Activated naive CD4-positive, alpha-beta T cell (primary cell): ENCODE measurements around the gene ANO1.
"Not testable (repeated sequence)": the region's sequence is repeated elsewhere in the genome, so short reads cannot be mapped to it uniquely, and the experiment has no call there.

ENCODE experiments used
- DNase-seq, 4 experiments: peaks; one replicate each; lab custom pipeline; 2025; lab: John Stamatoyannopoulos, UW

Gene ANO1

DNA sequence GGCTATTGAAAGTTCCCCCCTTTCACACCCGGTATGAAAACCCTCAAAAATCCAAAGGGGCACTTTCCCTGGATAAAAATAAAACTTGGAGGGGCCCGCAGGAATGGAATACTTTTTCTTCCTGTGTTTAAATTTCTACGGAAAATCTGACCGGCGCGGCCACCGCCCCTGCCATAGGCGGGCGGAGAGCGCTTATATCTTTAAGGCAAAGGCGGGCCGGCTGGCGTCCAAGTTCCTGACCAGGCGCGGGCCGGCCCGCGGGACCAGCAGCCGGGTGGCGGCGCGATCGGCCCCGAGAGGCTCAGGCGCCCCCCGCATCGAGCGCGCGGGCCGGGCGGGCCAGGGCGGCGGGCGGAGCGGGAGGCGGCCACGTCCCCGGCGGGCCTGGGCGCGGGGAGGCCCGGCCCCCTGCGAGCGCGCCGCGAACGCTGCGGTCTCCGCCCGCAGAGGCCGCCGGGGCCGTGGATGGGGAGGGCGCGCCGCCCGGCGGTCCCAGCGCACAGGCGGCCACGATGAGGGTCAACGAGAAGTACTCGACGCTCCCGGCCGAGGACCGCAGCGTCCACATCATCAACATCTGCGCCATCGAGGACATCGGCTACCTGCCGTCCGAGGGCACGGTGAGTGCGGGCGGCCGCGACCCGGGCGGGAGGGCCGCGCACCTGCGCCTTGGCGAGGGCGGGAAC is at the start of gene ANO1:
Gene ANO1 (plus strand): TSS at position 223 of the 686 bp plus-strand sequence. CDS start 290 bp downstream, at position 513.
- DNase-seq = no peak

DNA sequence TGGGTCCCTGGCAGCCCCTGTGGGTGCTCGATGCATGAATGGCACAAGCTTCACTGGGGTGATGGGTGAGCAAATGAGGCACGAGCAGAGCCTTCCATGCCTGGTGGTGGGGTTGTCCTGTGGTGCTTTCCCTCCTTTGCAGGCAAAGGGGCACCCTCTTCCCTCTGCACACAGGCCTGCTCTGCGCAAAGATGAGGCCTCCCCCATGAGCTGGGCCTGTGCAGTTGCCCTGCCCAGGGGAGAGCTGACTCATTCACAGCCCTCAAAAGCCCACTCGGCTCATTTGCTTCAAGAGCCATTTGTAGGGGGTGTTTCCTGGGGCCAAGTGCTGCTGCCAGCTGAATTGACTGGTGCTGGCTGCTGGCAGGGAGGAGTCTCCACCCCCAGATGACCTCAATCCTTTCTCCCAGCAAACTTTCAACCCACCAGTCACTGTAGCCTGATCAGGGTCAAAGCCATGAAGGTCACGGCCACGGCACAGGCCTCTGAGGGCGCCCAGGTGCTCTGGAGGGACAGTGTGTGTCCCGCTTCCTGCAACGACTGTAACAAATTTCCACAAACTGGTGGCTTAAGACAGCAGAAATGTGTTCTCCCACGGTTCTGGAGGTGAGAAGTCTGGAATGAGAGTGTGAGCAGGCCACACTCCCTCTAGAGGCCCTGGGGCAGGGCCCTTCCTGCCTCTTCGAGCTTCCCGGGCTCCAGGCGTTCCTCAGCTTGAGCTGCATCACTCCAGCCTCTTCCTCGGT is 48.8 kb upstream of the ANO1 start:
- no peak for DNase-seq

DNA sequence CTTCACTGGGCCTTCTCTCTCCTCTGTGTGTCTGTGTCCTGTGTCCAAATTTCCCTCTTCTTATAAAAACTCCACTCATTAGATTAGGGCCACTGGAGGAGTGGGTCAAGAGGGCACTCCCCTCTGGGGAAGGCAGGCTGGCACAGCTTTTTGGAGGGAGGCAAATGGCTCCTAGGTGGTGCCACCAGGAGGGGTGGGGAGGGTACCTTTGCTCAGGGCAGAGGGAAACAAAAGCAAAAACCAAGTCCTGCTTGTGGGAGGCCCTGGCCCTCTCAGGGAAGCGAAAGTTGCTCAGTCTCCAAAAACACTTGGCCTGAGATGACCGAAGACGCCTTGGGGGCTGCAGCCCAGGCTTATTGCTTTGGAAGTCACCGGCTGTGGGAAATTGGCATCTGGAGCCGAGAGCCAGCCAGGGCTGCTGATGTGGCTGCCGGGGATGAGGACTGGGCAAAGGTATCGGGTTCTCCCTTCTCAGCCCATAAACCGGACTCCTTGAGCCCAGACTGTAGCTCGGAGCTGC is 48.2 kb upstream of the ANO1 start:
- no peak for DNase-seq

DNA sequence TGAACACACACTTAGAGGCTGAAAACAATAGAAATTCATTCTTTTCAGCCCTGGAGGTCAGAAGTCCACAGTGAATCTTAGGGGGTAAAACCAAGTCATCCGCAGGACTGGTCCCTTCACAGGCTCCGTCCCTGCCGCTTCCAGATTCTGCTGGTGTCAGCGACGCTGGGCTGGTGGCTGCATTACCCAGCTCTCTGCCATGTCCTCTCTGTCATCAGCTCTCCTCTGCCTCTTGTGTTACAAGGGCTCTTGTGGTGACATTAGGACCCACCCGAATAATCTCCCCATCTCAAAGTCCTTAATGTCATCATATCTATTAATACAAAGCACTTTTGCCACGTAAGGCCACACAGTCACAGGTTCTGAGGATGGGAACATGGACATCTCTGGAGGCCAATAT is 47.7 kb upstream of the ANO1 start:
- DNase-seq = no peak

DNA sequence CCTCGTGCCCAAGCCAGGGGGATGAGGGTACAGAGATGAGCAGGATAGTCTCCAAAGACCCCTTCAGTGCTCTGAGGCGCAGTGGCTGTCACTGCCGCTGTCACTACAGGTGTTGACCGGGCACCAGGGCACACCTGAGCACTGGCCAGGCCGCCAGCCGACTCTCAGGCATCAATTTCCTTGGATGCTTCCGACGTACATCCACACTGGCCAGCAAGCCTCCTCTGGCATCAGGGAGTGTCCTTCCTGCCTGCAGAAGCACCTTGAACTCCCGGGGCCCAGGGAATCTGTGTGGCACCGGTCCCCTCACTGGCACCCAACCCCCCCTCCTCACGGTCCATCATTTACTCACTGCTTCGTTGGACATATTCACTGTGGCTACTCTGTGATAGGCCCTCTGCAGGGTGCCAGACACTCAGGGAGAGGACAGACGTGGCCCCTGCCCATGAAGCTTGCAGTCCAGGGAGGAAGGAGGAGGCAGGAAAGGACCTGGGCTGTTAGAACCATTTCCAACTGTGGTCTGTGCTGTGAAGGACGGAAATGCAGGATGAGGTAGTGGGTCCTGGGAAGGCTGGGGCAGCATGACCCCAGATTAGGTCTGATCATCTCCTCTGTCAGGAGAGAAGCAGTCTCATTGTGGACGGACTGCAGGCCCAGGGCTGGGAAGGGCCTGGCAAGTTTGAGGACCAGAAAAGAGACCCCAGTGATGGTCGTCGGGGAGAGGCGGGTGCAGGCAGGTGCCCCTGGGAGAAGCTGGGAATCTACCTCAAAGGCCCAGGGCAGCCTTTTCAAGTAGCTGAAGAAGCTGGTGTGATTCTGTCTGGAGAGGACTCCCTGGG is 46.3 kb upstream of the ANO1 start:
- no peak for DNase-seq

DNA sequence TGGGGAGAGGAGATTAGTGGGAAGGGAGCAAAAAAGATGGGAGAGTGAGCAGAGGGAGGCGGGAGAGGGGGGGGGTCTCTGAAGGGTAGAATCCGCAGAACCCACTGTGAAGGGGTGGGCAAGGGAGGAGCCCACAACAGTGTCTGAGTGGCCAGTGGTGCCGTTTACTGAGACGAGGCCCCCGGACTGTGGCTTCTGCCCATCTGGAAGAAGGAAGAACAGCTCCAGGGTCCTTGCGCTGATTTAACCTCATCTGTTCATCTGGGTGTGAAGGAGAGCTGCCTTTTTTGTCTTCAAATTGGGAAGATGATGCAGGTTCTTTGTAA is 45.7 kb upstream of the ANO1 start:
- DNase-seq = no peak

DNA sequence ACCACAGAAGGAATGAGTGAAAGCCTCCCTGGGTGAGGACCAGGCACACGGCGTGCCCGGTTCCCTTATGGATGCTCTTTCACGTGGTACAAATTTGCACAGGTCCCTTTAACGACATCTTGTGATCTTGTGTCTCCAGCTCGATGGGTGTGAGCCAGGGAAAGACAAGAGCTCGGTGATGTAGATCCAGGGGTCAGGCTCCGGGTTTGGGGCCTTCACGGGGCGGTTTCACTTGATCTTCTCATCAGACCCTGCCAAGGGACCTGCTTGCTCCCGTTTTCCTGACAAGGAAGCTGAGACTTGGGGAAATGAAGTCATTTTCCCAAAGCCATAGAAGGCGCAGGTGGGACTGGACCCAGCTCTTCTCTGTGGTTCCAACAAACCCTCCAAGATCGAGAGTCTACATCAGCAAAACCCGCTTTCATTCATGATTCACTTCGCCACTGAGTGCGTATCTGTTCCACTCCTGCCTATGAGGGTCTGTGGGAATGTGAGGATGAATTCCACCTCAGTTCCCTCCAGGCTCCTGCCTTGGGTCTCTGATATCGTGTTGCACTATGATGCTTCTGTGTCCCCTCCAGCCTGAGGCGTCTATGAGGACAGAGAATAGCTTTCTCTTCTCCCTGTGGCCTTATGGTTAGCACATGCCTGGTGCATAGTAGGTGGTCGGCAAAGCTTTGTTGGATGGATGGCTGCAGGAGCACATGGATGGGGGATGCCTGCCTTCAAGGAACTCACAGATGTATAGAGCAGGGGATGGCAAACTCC is 45.0 kb upstream of the ANO1 start:
- no peak for DNase-seq

DNA sequence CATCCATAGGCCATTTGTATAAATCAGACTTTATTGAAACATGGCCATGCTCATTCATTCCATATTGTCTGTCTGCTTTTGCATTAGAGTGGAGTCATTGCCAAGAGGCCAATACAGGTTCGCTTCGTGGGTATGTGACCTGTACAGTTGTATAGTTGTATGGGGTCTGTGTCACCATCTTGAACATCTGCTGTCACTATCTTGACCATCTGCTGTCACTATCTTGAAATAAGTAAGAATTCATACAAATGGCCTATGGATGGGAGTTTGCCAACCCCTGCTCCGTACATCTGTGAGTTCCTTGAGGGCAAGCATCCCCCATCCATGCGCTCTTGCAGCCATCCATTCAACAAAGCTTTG is 44.4 kb upstream of the ANO1 start:
- DNase-seq = no peak

DNA sequence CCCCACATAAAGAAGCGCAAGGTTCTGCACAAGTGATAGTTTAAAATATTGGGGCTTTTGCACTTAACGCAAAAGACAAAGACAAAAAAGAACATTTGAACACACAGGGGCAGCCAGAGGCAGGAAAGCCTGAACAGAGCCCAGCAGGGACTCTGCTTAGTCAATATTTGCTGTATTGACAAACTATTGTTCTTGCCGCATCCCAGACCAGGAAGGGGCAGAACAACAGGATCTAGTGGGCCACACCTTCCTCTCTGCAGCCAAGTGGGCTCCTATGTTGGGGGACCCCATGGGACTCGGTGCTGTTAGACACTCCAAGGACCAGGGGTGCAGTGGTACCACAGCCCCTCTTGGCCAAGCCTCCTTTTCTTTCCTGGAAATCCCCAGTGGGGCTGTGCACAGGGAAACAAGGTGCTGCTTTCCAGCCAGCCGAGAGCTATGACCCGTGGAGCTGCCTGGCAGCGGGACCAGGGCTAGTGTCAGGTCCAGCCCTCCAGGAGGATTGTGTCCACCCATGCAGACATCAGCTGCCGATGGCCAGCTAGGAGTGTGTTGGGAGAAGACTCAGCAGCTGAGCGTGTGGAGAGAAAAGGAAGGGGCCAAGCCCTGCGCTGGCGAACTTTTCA is 43.3 kb upstream of the ANO1 start:
- DNase-seq = no peak

DNA sequence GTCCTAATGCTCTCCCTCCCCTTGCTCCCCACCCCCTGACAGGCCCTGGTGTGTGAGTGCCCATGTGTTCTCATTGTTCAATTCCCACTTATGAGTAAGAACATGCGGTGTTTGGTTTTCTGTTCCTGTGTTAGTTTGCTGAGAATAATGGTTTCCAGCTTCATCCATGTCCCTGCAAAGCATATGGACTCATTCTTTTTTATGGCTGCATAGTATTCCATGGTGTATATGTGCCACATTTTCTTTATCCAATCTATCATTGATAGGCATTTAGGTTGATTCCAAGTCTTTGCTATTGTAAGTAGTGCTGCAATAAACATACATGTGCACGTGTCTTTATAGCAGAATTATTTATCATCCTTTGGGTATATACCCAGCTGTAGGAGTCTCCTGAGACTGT is 42.5 kb upstream of the ANO1 start:
- DNase-seq = not testable (repeated sequence)

DNA sequence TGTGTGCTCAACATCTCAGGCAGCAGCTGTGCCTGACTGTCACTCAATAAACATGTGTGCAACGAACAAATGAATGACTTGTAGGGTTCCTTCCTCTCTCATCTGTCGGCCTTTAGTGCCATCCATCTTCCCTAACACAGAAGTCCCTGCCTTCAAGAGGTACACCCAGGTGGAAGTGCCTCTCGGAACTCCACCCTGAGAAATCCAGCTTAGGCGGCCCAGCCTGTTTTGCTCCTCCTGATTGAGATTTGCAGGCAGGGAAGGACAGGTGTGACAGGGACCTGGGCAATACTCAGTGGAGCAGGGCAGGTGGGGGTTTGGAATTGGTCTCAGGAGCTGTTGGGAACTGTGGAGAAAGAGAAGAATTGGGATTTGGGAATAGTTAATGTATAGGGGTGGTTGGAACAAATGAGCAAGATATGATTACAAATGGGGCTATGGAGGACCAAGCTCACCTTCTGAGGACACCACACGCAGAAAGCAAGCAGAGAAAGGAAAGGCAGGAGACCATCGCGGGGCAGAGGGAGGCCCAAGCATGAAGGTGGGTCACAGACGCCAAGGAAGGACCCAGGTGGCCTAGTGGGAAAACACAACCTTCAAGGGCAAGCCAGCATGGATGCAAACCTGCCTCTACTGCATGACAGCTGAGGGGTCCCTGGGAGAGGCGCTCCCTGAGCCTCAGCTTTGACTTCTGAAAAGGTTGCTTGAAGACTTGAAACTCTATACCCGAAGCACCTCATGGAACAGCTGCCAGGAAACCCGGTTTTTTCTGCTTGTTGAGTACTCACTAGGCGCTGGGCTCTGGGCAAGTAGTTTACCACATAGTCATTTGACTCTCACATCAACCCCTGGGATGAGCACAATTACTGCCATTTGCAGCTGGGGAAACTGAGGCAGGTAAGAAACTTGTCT is 40.9 kb upstream of the ANO1 start:
- no peak for DNase-seq

DNA sequence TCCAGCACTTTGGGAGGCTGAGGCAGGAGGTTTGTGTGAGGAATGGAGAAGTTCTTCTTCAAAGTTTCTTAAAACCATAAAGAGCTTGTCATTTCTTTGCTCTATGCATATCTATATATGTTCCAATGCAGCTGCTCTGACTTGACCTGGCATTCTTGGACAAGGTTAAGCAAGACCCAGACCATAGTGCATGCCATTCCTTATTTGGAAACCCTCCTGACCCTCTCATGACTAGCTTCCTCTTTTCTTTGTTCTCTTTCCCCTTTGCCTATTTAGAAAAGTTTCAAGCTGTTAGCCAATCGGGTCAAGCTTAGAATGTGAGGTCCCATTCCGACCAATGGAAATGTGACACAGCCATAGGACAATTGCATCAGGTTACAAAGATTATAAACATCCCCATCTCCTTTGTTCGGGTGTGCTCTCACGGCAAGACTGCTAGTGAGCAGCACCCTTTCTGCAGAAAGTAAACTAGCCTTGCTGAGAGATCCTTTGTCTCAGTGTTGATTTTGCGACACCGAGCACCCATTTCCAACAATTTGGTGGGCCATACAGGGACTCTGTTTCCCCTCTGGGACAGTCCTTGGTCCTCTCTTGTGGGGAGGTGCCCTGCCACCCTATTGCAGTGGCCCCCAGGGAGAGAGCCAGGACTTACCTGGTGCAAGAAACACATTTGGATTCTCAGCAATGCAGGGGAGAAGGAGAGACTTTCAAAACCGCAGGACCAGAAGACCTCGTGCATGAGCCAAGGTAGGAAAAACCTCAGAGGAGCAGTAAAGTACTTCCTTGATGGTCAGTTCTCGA is 39.9 kb upstream of the ANO1 start:
- DNase-seq = no peak

DNA sequence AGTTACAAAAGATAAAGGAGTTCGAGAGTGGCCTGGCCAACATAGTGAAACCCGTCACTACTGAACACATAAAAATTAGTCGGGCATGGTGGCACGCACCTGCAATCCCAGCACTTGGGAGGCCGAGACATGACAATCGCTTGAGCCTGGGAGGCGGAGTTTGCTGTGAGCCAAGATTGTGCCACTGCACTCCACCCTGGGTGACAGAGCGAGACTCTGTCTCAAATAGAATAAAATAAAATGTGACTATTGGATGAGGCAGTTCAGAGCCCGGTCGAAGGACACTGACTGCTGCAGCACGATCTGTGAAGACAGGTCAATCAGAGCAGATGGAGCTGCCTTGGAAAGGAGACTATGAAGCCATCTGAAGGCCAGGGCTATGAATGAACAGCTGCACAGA is 37.7 kb upstream of the ANO1 start:
- DNase-seq = no peak

DNA sequence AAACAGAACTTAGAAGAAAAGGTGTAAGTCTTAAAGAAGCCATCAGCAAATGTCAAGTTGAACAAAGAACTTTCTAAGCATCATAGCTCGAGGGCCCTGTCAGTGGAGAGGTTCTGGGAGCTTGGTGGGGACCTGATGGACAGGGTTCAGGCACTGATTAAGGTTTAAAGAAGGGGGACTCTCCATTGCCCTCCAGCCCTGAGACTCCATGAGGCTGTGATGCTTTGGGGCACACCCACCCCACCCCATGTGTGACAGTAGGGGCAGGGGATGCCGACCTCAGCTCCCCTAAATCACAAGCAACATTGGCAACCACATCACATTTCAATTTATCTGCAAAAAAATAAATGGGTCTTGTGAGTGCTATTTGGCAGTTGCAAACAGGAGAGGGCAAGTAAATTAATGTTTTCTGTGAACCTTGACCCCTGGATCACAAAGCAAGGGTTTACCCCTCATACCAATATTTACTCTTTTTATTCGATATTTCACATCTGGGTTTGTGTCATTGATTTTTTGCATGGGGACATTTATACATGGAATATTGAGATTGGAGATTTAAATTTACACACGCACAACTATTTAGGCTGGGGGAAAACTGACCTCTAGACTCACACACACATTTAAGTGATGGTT is 37.1 kb upstream of the ANO1 start:
- no peak for DNase-seq

DNA sequence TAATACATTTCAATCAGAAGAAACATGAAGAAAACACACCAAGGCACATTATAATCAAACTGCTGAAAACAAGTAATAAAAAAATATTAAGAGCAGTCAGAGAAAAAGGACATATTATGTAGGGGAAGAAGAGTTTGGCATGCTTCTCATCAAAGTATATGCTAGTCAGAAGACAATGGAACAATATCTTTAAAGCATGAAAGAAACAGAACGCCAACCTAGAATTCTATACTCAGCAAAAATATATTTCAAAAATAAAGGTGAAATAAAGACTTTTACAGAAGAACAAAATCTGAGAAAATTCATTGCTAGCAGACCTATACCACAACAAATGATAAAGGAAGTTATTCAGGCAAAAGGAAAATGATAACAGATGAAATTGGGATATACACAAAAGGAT is 34.6 kb upstream of the ANO1 start:
- DNase-seq = no peak

DNA sequence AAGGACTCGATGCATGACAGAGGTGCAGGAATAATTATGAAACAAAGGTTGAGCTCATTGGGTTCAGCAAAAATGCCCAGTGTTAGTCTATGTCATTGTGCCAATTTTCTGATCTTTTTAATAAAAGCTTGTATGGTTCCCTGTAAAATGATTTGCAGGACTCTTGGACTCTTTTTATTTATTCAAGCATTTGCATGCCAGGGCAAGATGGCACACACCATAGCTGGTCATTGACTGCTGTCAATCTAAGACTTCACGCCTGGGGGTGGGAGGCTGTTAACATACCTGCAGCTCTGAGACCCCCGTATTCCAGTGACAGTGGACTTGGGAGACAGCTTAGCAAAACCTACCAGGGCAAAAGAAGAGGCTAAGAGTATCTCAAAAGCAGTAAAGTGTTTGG is 32.0 kb upstream of the ANO1 start:
- no peak for DNase-seq

DNA sequence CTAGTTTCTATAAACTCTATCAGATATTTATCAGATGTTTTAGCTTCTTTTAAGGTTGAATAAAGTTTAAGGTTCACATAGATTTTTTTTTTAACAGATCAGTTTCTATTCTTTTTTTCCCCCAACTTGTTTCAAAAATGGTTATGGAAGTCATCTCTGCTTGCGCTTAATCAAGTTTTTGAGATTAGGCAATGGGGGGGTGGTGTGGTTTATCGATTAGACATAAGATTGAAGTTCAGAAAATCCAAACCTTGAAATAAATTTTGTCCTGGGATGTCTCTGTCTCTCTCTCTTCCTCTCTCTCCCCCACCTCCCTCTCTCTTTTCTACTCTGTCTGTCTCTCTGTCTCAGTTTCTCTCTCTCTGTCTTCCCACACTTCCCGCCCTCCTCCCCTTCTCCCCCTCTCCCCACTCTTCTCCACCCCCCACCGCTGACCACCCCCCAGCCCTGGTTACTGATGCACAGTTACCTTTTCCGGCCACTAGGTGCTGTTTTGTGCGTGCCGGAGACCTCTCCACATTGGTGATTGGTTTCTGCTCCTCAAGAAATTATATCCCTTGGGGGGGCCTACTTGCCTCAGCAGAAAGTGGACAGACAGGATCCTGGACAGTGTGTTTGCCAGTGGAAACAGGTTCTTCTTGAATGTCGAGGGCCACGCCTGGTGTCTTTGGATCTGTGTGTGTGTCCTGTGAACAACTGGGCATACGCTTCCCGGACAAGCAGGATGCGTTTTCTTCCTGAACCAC is 29.7 kb upstream of the ANO1 start:
- DNase-seq = no peak

DNA sequence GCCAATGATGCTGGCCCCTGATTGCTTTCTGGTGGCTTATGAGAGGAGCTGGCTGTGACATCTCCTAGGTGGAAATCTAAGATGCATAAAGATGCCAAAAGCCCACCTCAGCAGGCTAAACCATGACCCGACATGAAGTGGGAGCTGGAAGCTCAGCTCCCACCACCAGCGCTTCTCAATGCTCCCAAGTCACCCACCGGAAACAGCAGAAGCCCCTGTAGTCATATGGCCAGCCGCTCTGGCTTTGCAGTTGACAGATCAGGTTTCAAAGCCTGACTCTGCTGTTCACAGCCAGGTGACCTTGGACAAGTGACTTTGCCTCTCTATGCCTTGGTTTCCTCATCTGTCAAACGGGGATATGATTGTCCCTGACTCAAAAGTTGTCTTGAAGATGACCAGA is 29.1 kb upstream of the ANO1 start:
- DNase-seq = no peak

DNA sequence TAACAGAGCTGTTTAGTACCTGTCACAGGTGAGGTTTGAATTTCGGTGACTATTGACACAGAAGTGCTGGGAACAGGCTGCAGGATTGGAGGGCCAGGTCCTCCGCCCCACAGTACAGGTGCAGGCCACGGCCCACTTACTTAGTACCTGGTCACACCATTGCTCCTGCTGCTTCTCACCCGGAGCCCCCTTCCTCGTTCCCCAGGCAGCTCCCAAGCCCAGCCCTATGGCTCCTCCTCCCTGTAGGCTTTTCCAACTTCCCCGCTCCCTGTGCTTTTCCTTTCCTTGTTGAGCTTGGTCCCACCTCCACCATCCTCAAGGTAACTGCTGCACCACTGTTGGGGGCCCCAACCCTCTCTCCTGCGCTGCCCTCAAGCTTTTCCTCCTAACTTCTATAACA is 27.9 kb upstream of the ANO1 start:
- DNase-seq = no peak
